WTC11 (cell line): ENCODE measurements around the gene DNASE1L2. TPM values are rescaled to one million over a fixed set of nuclear protein-coding genes. Genes with fewer than 3 reads are reported as not detected.

Experiments used
- ATAC-seq: fragments of 200-7000 bp; cut with Tn5 transposase; 2 replicates; pipeline ENCODE4 v1.10.0; 2021; ENCODE audit warnings: mild to moderate bottlenecking, moderate library complexity
- CTCF ChIA-PET: fragments of 300-600 bp; sonication (Branson Sonifier 250); formaldehyde crosslinking; loops from one replicate; lab custom pipeline; 2021; ENCODE audit warnings: antibody characterized with exemption; lab: Charles Lee
- POLR2A ChIA-PET: fragments of 350-600 bp; sonication (Branson Sonifier 250); formaldehyde crosslinking; loops from one replicate; lab custom pipeline; 2021; ENCODE audit warnings: antibody characterized with exemption; lab: Charles Lee
- DNase-seq: peaks from one replicate; pipeline ENCODE4 v3.0.0; 2021; ENCODE audit warnings: low spot score
- H3K27ac Mint-ChIP-seq: 2 replicates; pipeline ENCODE4 v1.8.0; 2021; ENCODE audit warnings: mixed read lengths
- H3K27me3 Mint-ChIP-seq: 2 replicates; pipeline ENCODE4 v1.8.0; 2021; ENCODE audit warnings: low read depth, mild to moderate bottlenecking, moderate library complexity, mixed read lengths
- H3K36me3 Mint-ChIP-seq: 2 replicates; pipeline ENCODE4 v1.8.0; 2021; ENCODE audit warnings: mixed read lengths
- H3K4me1 Mint-ChIP-seq: 2 replicates; pipeline ENCODE4 v1.8.0; 2022; ENCODE audit warnings: mixed read lengths
- H3K4me3 Mint-ChIP-seq: 2 replicates; pipeline ENCODE4 v1.8.0; 2021; ENCODE audit warnings: mild to moderate bottlenecking, moderate library complexity, mixed read lengths
- H3K9me3 Mint-ChIP-seq: 2 replicates; pipeline ENCODE4 v1.8.0; 2021; ENCODE audit warnings: mixed read lengths
- AFF4 ChIP-seq: sonication (generic); formaldehyde crosslinking; IDR thresholded peaks from 2 replicates; pipeline ENCODE4 v1.8.1; 2023; ENCODE audit warnings: mild to moderate bottlenecking, missing genetic modification reagents, borderline replicate concordance
- ATF2 ChIP-seq: sonication (generic); formaldehyde crosslinking; IDR thresholded peaks from 2 replicates; pipeline ENCODE4 v1.8.1; 2022; ENCODE audit warnings: low read depth, missing genetic modification reagents, borderline replicate concordance
- CBFB ChIP-seq: sonication (generic); formaldehyde crosslinking; IDR thresholded peaks from 2 replicates; pipeline ENCODE4 v1.8.1; 2022; ENCODE audit warnings: mild to moderate bottlenecking, low read depth, missing genetic modification reagents
- CREB1 ChIP-seq: sonication (generic); formaldehyde crosslinking; IDR thresholded peaks from 2 replicates; pipeline ENCODE4 v1.8.0; 2023; ENCODE audit warnings: mild to moderate bottlenecking, missing genetic modification reagents
- ELF4 ChIP-seq: sonication (generic); formaldehyde crosslinking; IDR thresholded peaks from 2 replicates; pipeline ENCODE4 v1.8.1; 2022; ENCODE audit warnings: low read depth, mild to moderate bottlenecking, moderate library complexity, missing genetic modification reagents
- EMX1 ChIP-seq: fragments of 250-450 bp; sonication (Bioruptor Pico); IDR thresholded peaks from 2 replicates; pipeline ENCODE4 v1.8.0; 2021; ENCODE audit warnings: mild to moderate bottlenecking
- ESRRA ChIP-seq: sonication (generic); formaldehyde crosslinking; IDR thresholded peaks from 2 replicates; pipeline ENCODE4 v1.8.1; 2022; ENCODE audit warnings: mild to moderate bottlenecking, missing genetic modification reagents, borderline replicate concordance
- FOXP4 ChIP-seq: sonication (generic); formaldehyde crosslinking; IDR thresholded peaks from 2 replicates; pipeline ENCODE4 v1.8.0; 2022; ENCODE audit warnings: mild to moderate bottlenecking, missing genetic modification reagents
- GTF2I ChIP-seq: fragments of 250-450 bp; sonication (Bioruptor Pico); conservative IDR thresholded peaks from 2 replicates; pipeline ENCODE4 v1.4.0; 2021; ENCODE audit warnings: mild to moderate bottlenecking
- HMGXB4 ChIP-seq: sonication (generic); formaldehyde crosslinking; IDR thresholded peaks from 2 replicates; pipeline ENCODE4 v1.8.1; 2023; ENCODE audit warnings: mild to moderate bottlenecking, moderate library complexity, missing genetic modification reagents
- JAZF1 ChIP-seq: fragments of 250-450 bp; sonication (Bioruptor Pico); IDR thresholded peaks from 2 replicates; pipeline ENCODE4 v1.9.0; 2021; ENCODE audit warnings: moderate library complexity, mild to moderate bottlenecking, inconsistent platforms
- JUN ChIP-seq: sonication (generic); formaldehyde crosslinking; IDR thresholded peaks from 2 replicates; pipeline ENCODE4 v1.8.0; 2023; ENCODE audit warnings: mild to moderate bottlenecking, missing genetic modification reagents
- MLX ChIP-seq: sonication (generic); formaldehyde crosslinking; IDR thresholded peaks from 2 replicates; pipeline ENCODE4 v1.8.1; 2023; ENCODE audit warnings: mild to moderate bottlenecking, missing genetic modification reagents, moderate library complexity
- MXD4 ChIP-seq: fragments of 250-450 bp; sonication (Bioruptor Pico); IDR thresholded peaks from 2 replicates; pipeline ENCODE4 v1.8.0; 2021; ENCODE audit warnings: mild to moderate bottlenecking, moderate library complexity, borderline replicate concordance
- MYBL2 ChIP-seq: sonication (generic); formaldehyde crosslinking; IDR thresholded peaks from 2 replicates; pipeline ENCODE4 v1.8.1; 2023; ENCODE audit warnings: mild to moderate bottlenecking, moderate library complexity, missing genetic modification reagents
- NFYB ChIP-seq: sonication (generic); formaldehyde crosslinking; conservative IDR thresholded peaks from 2 replicates; pipeline ENCODE4 v1.8.0; 2022; ENCODE audit warnings: low read depth, missing genetic modification reagents
- NR3C1 ChIP-seq: sonication (generic); formaldehyde crosslinking; conservative IDR thresholded peaks from 2 replicates; pipeline ENCODE4 v1.8.1; 2023; ENCODE audit warnings: low read depth, mild to moderate bottlenecking, missing genetic modification reagents
- OVOL2 ChIP-seq: fragments of 250-450 bp; sonication (Bioruptor Pico); IDR thresholded peaks from 2 replicates; pipeline ENCODE4 v1.9.0; 2021; ENCODE audit warnings: mild to moderate bottlenecking, borderline replicate concordance
- SMAD4 ChIP-seq: sonication (generic); formaldehyde crosslinking; IDR thresholded peaks from 2 replicates; pipeline ENCODE4 v1.8.0; 2022; ENCODE audit warnings: mild to moderate bottlenecking, missing genetic modification reagents
- SOX15 ChIP-seq: fragments of 250-450 bp; sonication (Bioruptor Pico); IDR thresholded peaks from 2 replicates; pipeline ENCODE4 v1.9.0; 2021; ENCODE audit warnings: mild to moderate bottlenecking
- USF1 ChIP-seq: sonication (generic); formaldehyde crosslinking; IDR thresholded peaks from 2 replicates; pipeline ENCODE4 v1.8.0; 2022; ENCODE audit warnings: mild to moderate bottlenecking, missing genetic modification reagents
- ZBTB43 ChIP-seq: sonication (generic); formaldehyde crosslinking; IDR thresholded peaks from 2 replicates; pipeline ENCODE4 v1.8.1; 2023; ENCODE audit warnings: mild to moderate bottlenecking, missing genetic modification reagents
- ZNF219 ChIP-seq: sonication (generic); formaldehyde crosslinking; IDR thresholded peaks from 2 replicates; pipeline ENCODE4 v1.8.0; 2023; ENCODE audit warnings: missing genetic modification reagents, mild to moderate bottlenecking, borderline replicate concordance
- ZNF232 ChIP-seq: sonication (generic); formaldehyde crosslinking; IDR thresholded peaks from 2 replicates; pipeline ENCODE4 v1.8.0; 2022; ENCODE audit warnings: mild to moderate bottlenecking, missing genetic modification reagents
- ZNF263 ChIP-seq: sonication (generic); formaldehyde crosslinking; IDR thresholded peaks from 2 replicates; pipeline ENCODE4 v1.8.1; 2022; ENCODE audit warnings: low read depth, mild to moderate bottlenecking, moderate library complexity, missing genetic modification reagents
- total RNA-seq: library from RNA; stranded (reverse); gene quantifications from 3 replicates; pipeline ENCODE4 v1.2.3, GENCODE V29; 2021

The DNASE1L2 gene
- total RNA-seq, 1 experiment from 2014 or later: 0.66 TPM

- peaks cover 32% of the 10 kb centered on the region for H3K4me1 Mint-ChIP-seq
- no peak for DNase-seq
- no peaks in the 10 kb centered on the region for H3K9me3 Mint-ChIP-seq
- H3K36me3 Mint-ChIP-seq: peaks cover 22% of the 10 kb centered on the region
- H3K27me3 Mint-ChIP-seq: peaks cover 5% of the 10 kb centered on the region
- CTCF ChIA-PET: interaction anchor here (3.4 kb wide), 1 partner anchor 14 kb away, joined by 28 read pairs; no protein-coding TSS in a partner anchor
- no peak overlapping the region for H3K4me3 Mint-ChIP-seq
- H3K27ac Mint-ChIP-seq: no peak overlapping the region
- no peak for TF ChIP-seq AFF4 (CRISPR knock-in tag)
- TF ChIP-seq MXD4 (CRISPR knock-in tag): no peak
- no peak for TF ChIP-seq CREB1
- TF ChIP-seq ZNF232 (CRISPR knock-in tag): no peak
- TF ChIP-seq ESRRA (CRISPR knock-in tag): no peak
- no peak for TF ChIP-seq JUN (CRISPR knock-in tag)
- TF ChIP-seq MYBL2: no peak
- no peak for TF ChIP-seq MLX (CRISPR knock-in tag)
- TF ChIP-seq NR3C1: no peak
- no peak for TF ChIP-seq ATF2
- TF ChIP-seq ELF4 (CRISPR knock-in tag): no peak
- no peak for TF ChIP-seq GTF2I (CRISPR knock-in tag)
- TF ChIP-seq NFYB (CRISPR knock-in tag): no peak
- TF ChIP-seq CBFB (CRISPR knock-in tag): no peak
- ATAC-seq: no peak
- POLR2A ChIA-PET: no interaction called here
Measured at GRCh38 chr16:2208308-2208707, 27.9 kb upstream of the DNASE1L2 start.

GRCh38 chr16:2208772-2209171, 27.5 kb upstream of the DNASE1L2 start:
- ChIA-PET CTCF (interaction anchor here (3.4 kb wide), 1 partner anchor 14 kb away, joined by 28 read pairs; no protein-coding TSS in a partner anchor), POLR2A (no interaction called here)
- H3K9me3 Mint-ChIP-seq: no peaks in the 10 kb centered on the region
- ATAC-seq (no peak), DNase-seq (no peak)
- no peak overlapping the region for H3K4me3 Mint-ChIP-seq
- H3K27ac Mint-ChIP-seq: no peak overlapping the region
- peaks cover 36% of the 10 kb centered on the region for H3K4me1 Mint-ChIP-seq
- peaks cover 25% of the 10 kb centered on the region for H3K36me3 Mint-ChIP-seq
- H3K27me3 Mint-ChIP-seq: peaks cover 1% of the 10 kb centered on the region
- TF ChIP-seq ZBTB43 (CRISPR knock-in tag) (no peak), HMGXB4 (CRISPR knock-in tag) (no peak), OVOL2 (CRISPR knock-in tag) (no peak), SMAD4 (CRISPR knock-in tag) (no peak), JAZF1 (CRISPR knock-in tag) (no peak), ZNF263 (CRISPR knock-in tag) (no peak), SOX15 (no peak), CBFB (CRISPR knock-in tag) (no peak), ZNF219 (CRISPR knock-in tag) (no peak), EMX1 (CRISPR knock-in tag) (no peak), USF1 (CRISPR knock-in tag) (no peak), FOXP4 (CRISPR knock-in tag) (no peak)
